Stimulated activated CD4-positive, alpha-beta T cell treated with anti-CD3 and anti-CD28 coated beads, Interleukin-4, amount 100 ng/mL, for 1 hour (primary cell): ENCODE data around the gene CYBRD1.

Experiments
- DNase-seq: peaks from one replicate; pipeline ENCODE4 v3.0.0-alpha.2; 2020

CYBRD1 gene

GRCh38 chr2:171557363-171557762 is 35.1 kb downstream of the CYBRD1 start:
- DNase-seq = no peak

- no peak for DNase-seq
These were observed 41.0 kb downstream of the CYBRD1 start for GRCh38 chr2:171563301-171563700.

GRCh38 chr2:171564463-171564862 is 42.2 kb downstream of the CYBRD1 start:
- no peak for DNase-seq

GRCh38 chr2:171566057-171566456 is 43.8 kb downstream of the CYBRD1 start:
- no peak for DNase-seq

- no peak for DNase-seq
These were observed 44.5 kb downstream of the CYBRD1 start for GRCh38 chr2:171566753-171567152.

- DNase-seq = no peak
These were observed 45.8 kb downstream of the CYBRD1 start for GRCh38 chr2:171568089-171568488.

GRCh38 chr2:171571721-171572120 is 49.4 kb downstream of the CYBRD1 start:
- no peak for DNase-seq

- peak; percentile 85 for DNase-seq
These were observed 52.0 kb downstream of the CYBRD1 start for GRCh38 chr2:171574149-171574795.

- no peak for DNase-seq
These were observed 53.3 kb downstream of the CYBRD1 start for GRCh38 chr2:171575606-171576005.

- DNase-seq = no peak
These were observed 56.0 kb downstream of the CYBRD1 start for GRCh38 chr2:171578127-171578803.

GRCh38 chr2:171579481-171579880 is 57.2 kb downstream of the CYBRD1 start:
- DNase-seq = no peak

GRCh38 chr2:171583566-171583965 is 61.3 kb downstream of the CYBRD1 start:
- DNase-seq = no peak

GRCh38 chr2:171584001-171584400 is 61.7 kb downstream of the CYBRD1 start:
- DNase-seq = no peak

- no peak for DNase-seq
These were observed 64.9 kb downstream of the CYBRD1 start for GRCh38 chr2:171587132-171587531.

GRCh38 chr2:171587567-171587966 is 65.3 kb downstream of the CYBRD1 start:
- no peak for DNase-seq

GRCh38 chr2:171590116-171590515 is 67.8 kb downstream of the CYBRD1 start:
- DNase-seq = no peak

GRCh38 chr2:171592036-171592555 is 69.8 kb downstream of the CYBRD1 start:
- DNase-seq = no peak

GRCh38 chr2:171595456-171595855 is 73.2 kb downstream of the CYBRD1 start:
- no peak for DNase-seq

GRCh38 chr2:171595896-171596295 is 73.6 kb downstream of the CYBRD1 start:
- DNase-seq = no peak

- DNase-seq = peak; percentile 15
These were observed 76.5 kb downstream of the CYBRD1 start for GRCh38 chr2:171598713-171599319.

- no peak for DNase-seq
These were observed 77.9 kb downstream of the CYBRD1 start for GRCh38 chr2:171600126-171600525.

GRCh38 chr2:171602352-171602751 is 80.1 kb downstream of the CYBRD1 start:
- DNase-seq = no peak
